Neural progenitor cell (in vitro differentiated cells): ENCODE measurements around the gene GAS2L3.

ENCODE experiments used
- EZH2 ChIP-seq: fragments of 200-600 bp; sonication (generic); IDR thresholded peaks from 2 replicates; pipeline ENCODE4 v1.6.1; 2017; ENCODE audit warnings: antibody characterized with exemption, mild to moderate bottlenecking, moderate library complexity
- EZH2phosphoT487 ChIP-seq: fragments of 200-600 bp; sonication (generic); IDR thresholded peaks from 2 replicates; pipeline ENCODE4 v1.6.1; 2017; ENCODE audit warnings: antibody characterized with exemption
- TF ChIP-seq, protein P1 (sequence below): fragments of 200-600 bp; sonication (generic); IDR thresholded peaks from 2 replicates; pipeline ENCODE4 v1.5.1; 2017; ENCODE audit warnings: antibody characterized with exemption, mild to moderate bottlenecking

DNA sequence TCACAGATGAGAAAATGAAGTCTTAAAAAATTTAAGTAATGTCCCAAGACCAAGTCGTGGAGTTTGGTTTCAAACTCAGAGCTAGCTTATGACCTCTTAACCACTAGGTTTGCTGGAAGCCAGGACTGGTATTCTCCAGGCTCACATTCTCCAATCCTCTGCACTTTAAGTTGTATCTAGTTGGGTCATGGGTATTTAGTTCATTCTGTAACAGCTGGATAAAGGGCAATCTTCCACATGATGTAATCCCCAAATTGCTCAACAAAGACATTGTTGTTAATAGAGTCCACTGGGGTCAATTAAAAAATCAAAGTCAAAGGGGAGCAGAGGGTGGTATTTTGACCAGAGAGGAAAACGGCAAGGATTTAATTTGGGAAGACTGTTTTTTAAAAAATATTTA, 17.8 kb upstream of the GAS2L3 start:
- TF ChIP-seq, protein P1, sequence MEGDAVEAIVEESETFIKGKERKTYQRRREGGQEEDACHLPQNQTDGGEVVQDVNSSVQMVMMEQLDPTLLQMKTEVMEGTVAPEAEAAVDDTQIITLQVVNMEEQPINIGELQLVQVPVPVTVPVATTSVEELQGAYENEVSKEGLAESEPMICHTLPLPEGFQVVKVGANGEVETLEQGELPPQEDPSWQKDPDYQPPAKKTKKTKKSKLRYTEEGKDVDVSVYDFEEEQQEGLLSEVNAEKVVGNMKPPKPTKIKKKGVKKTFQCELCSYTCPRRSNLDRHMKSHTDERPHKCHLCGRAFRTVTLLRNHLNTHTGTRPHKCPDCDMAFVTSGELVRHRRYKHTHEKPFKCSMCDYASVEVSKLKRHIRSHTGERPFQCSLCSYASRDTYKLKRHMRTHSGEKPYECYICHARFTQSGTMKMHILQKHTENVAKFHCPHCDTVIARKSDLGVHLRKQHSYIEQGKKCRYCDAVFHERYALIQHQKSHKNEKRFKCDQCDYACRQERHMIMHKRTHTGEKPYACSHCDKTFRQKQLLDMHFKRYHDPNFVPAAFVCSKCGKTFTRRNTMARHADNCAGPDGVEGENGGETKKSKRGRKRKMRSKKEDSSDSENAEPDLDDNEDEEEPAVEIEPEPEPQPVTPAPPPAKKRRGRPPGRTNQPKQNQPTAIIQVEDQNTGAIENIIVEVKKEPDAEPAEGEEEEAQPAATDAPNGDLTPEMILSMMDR = no peak
- no peak for TF ChIP-seq EZH2phosphoT487
- no peak for TF ChIP-seq EZH2
